Central memory CD8-positive, alpha-beta T cell (primary cell): ENCODE results near the gene MOGAT2.
"Not testable (repeated sequence)": the region's sequence is repeated elsewhere in the genome, so short reads cannot be mapped to it uniquely, and the experiment has no call there.

Experiments
- ATAC-seq: fragments of 150-1000 bp; cut with Tn5 transposase; replicated peaks from 2 replicates; pipeline ENCODE4 v1.10.0; 2022; ENCODE audit warnings: mild to moderate bottlenecking, moderate FRiP score, moderate number of reproducible peaks; ENCODE audit not compliant: poor library complexity, severe bottlenecking; ENCODE audit errors: extremely low read depth
- DNase-seq, 2 donors: peaks; one replicate each; pipeline ENCODE4 v3.0.0; 2021; ENCODE audit warnings: low spot score in 2 of 2
- H3K27ac Mint-ChIP-seq: one replicate; pipeline ENCODE4 v1.8.0; 2022; ENCODE audit warnings: low read depth, mild to moderate bottlenecking, moderate library complexity, mixed read lengths
- H3K27me3 Mint-ChIP-seq: one replicate; pipeline ENCODE4 v1.8.0; 2022; ENCODE audit warnings: mixed read lengths
- H3K36me3 Mint-ChIP-seq: one replicate; pipeline ENCODE4 v1.8.0; 2022; ENCODE audit warnings: mild to moderate bottlenecking, moderate library complexity, mixed read lengths; ENCODE audit not compliant: insufficient read depth
- H3K4me1 Mint-ChIP-seq: one replicate; pipeline ENCODE4 v1.8.0; 2022; ENCODE audit warnings: mixed read lengths
- H3K4me3 Mint-ChIP-seq: one replicate; pipeline ENCODE4 v1.8.0; 2022; ENCODE audit warnings: mild to moderate bottlenecking, moderate library complexity, mixed read lengths
- H3K9me3 Mint-ChIP-seq: one replicate; pipeline ENCODE4 v1.8.0; 2022; ENCODE audit warnings: mixed read lengths

MOGAT2 gene

GRCh38 chr11:75717608-75718418, at the start of gene MOGAT2:
Gene MOGAT2, plus strand, starts transcription at chr11:75717838. Its CDS starts 51 bp downstream, at chr11:75717889.
- Mint-ChIP-seq H3K27me3 (peaks cover 14% of the 10 kb centered on the region), H3K4me3 (no peak within 1 kb of the TSS), H3K27ac (peak within 1 kb of the TSS; percentile 8)

GRCh38 chr11:75668451-75669297, 49.0 kb upstream of the MOGAT2 start, which contains the start of gene MAP6:
Gene MAP6, minus strand, starts transcription at chr11:75669038. Its CDS starts 669 bp downstream, at chr11:75668369.
- H3K27me3 Mint-ChIP-seq: peaks cover 87% of the 10 kb centered on the region
- peak within 1 kb of the TSS; percentile 60 for H3K27ac Mint-ChIP-seq
- H3K4me3 Mint-ChIP-seq: peak within 1 kb of the TSS; percentile 79
- peaks cover 11% of the 10 kb centered on the region for H3K4me1 Mint-ChIP-seq
- ATAC-seq: peak; percentile 50
- no peak for DNase-seq
- no peaks in the 10 kb centered on the region for H3K36me3 Mint-ChIP-seq
- H3K9me3 Mint-ChIP-seq: no peaks in the 10 kb centered on the region

More at GRCh38 chr11:75717608-75718418, at the start of gene MOGAT2:
- ATAC-seq (no peak), DNase-seq (no peak)
- H3K36me3 Mint-ChIP-seq: no peaks in the 10 kb centered on the region
- H3K9me3 Mint-ChIP-seq: no peaks in the 10 kb centered on the region
- no peaks in the 10 kb centered on the region for H3K4me1 Mint-ChIP-seq

DNA sequence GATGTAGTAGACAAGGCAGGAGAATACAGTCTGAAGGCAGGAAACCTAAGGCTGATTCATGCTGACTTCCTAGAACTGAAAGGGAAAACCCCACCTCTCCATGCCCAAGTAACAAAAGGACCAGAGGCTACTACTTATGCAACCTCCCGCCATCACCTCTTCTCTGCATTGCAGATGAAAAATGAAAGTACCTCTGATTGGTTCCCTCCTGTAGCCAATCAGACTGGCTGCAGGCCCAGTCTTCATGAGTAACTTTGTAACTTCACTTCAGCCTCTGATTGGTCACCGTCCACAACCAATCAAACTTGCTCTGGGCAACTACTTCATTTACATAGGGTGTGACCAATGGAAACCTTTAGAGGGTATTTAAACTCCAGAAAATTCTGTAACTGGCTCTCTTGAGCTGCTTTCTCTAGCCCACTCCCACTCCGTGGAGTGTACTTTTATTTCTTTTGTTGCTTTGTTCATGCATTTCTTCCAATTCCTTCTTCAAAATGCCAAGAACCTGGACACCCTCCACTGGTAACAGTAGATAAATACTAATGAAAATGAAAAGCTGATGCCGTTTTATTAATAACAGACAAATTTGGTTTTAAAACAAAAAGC, 43.6 kb upstream of the MOGAT2 start:
- H3K36me3 Mint-ChIP-seq: no peaks in the 10 kb centered on the region
- peaks cover 63% of the 10 kb centered on the region for H3K27me3 Mint-ChIP-seq
- H3K9me3 Mint-ChIP-seq: no peaks in the 10 kb centered on the region
- no peak overlapping the region for H3K4me3 Mint-ChIP-seq
- ATAC-seq (no peak), DNase-seq (no peak)
- H3K4me1 Mint-ChIP-seq: no peaks in the 10 kb centered on the region
- no peak overlapping the region for H3K27ac Mint-ChIP-seq

- Mint-ChIP-seq H3K27me3 (peaks cover 48% of the 10 kb centered on the region), H3K4me3 (no peak overlapping the region), H3K27ac (no peak overlapping the region), H3K36me3 (no peaks in the 10 kb centered on the region), H3K9me3 (no peaks in the 10 kb centered on the region), H3K4me1 (no peaks in the 10 kb centered on the region)
- DNase-seq (no peak), ATAC-seq (no peak)
Measured at GRCh38 chr11:75677275-75677674, 40.4 kb upstream of the MOGAT2 start.

- no peak for ATAC-seq
- H3K4me3 Mint-ChIP-seq: no peak overlapping the region
- H3K27me3 Mint-ChIP-seq: peaks cover 48% of the 10 kb centered on the region
Measured at GRCh38 chr11:75677909-75678308, 39.7 kb upstream of the MOGAT2 start.

DNA sequence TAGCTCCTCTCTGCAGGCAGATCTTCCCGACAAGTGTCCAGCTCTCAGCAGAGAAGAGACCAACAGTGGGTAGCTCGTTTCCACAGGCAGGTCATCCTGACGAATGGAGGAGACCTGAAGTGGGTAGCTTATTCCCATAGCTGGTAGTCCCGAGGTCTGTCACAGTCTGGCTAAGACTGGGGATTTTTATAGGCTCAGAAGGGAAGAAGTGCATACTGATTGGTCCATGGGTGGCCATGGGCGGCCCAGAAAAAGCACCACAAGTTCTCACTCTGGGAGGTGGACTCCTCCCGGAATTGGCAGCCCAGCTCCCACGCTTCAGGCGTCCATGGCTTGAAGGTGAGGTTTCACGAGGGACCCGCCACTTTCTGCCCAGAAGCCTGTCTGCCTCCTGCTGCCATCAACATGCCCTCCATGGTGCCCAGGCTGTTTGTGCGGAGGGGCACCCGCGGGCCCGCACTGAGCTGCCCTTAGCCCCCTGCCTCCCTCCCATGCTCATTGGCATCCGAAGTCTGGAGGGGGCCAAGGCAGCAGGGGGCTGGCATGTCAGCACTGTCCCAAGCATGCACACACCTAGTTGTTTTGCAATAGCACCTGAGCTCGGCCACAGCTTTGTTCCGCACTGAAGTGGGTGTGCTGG, 38.9 kb upstream of the MOGAT2 start:
- H3K27me3 Mint-ChIP-seq: peaks cover 56% of the 10 kb centered on the region
- peaks cover 6% of the 10 kb centered on the region for H3K9me3 Mint-ChIP-seq
- no peak overlapping the region for H3K4me3 Mint-ChIP-seq
- DNase-seq (no peak), ATAC-seq (no peak)
- H3K36me3 Mint-ChIP-seq: no peaks in the 10 kb centered on the region
- H3K27ac Mint-ChIP-seq: no peak overlapping the region
- H3K4me1 Mint-ChIP-seq: no peaks in the 10 kb centered on the region

More at GRCh38 chr11:75677909-75678308, 39.7 kb upstream of the MOGAT2 start:
- Mint-ChIP-seq H3K27ac (no peak overlapping the region), H3K4me1 (no peaks in the 10 kb centered on the region), H3K9me3 (peaks cover 5% of the 10 kb centered on the region), H3K36me3 (no peaks in the 10 kb centered on the region)
- DNase-seq: no peak

DNA sequence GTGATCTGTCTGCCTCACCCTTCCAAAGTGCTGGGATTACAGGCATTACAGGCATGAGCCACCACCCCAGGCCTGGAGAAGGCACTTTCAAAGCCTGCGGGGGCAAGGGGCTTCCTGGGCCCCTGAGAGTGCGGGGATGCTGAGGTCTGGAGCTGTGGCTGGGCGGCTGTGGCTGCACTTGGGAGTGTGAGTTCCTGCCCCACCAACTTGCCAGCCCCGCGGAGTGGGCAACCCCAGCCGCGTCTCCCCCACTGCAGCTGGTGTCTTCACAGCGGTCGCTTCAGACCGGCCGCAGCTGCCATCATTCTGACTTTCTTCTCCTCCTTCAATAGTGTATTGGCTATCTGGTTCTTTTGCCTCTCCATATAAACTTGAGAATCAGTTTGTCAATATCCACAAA, 38.1 kb upstream of the MOGAT2 start:
- DNase-seq (no peak), ATAC-seq (no peak)
- Mint-ChIP-seq H3K4me3 (no peak overlapping the region), H3K36me3 (no peaks in the 10 kb centered on the region), H3K27ac (no peak overlapping the region), H3K9me3 (peaks cover 6% of the 10 kb centered on the region), H3K4me1 (no peaks in the 10 kb centered on the region), H3K27me3 (peaks cover 64% of the 10 kb centered on the region)

- peaks cover 79% of the 10 kb centered on the region for H3K27me3 Mint-ChIP-seq
- not testable (repeated sequence) for DNase-seq, H3K4me3 Mint-ChIP-seq, H3K27ac Mint-ChIP-seq, H3K36me3 Mint-ChIP-seq, H3K4me1 Mint-ChIP-seq, ATAC-seq
- peaks cover 26% of the 10 kb centered on the region for H3K9me3 Mint-ChIP-seq
Measured at GRCh38 chr11:75683856-75684255, 33.8 kb upstream of the MOGAT2 start.

GRCh38 chr11:75689863-75690609, 27.6 kb upstream of the MOGAT2 start:
- peaks cover 7% of the 10 kb centered on the region for H3K4me1 Mint-ChIP-seq
- DNase-seq: no peak
- peaks cover 18% of the 10 kb centered on the region for H3K9me3 Mint-ChIP-seq
- peaks cover 93% of the 10 kb centered on the region for H3K27me3 Mint-ChIP-seq
- H3K36me3 Mint-ChIP-seq: peaks cover 1% of the 10 kb centered on the region
- no peak for ATAC-seq
- H3K27ac Mint-ChIP-seq: no peak overlapping the region
- H3K4me3 Mint-ChIP-seq: no peak overlapping the region

GRCh38 chr11:75691804-75692203, 25.8 kb upstream of the MOGAT2 start:
- peaks cover 2% of the 10 kb centered on the region for H3K9me3 Mint-ChIP-seq
- H3K36me3 Mint-ChIP-seq: peaks cover 1% of the 10 kb centered on the region
- no peak for ATAC-seq
- H3K4me1 Mint-ChIP-seq: peaks cover 7% of the 10 kb centered on the region
- peaks cover 93% of the 10 kb centered on the region for H3K27me3 Mint-ChIP-seq
- DNase-seq: no peak
- no peak overlapping the region for H3K4me3 Mint-ChIP-seq
- no peak overlapping the region for H3K27ac Mint-ChIP-seq

- Mint-ChIP-seq H3K4me1 (no peaks in the 10 kb centered on the region), H3K27me3 (peaks cover 72% of the 10 kb centered on the region), H3K4me3 (no peak overlapping the region), H3K27ac (no peak overlapping the region), H3K36me3 (peaks cover 1% of the 10 kb centered on the region), H3K9me3 (no peaks in the 10 kb centered on the region)
- ATAC-seq (no peak), DNase-seq (no peak)
Measured at GRCh38 chr11:75697906-75698581, 19.6 kb upstream of the MOGAT2 start.
